Suprapubic skin (tissue), 3 donors: ENCODE measurements around the gene DDX23.

Source experiments
- POLR2A ChIP-seq, 2 donors: fragments of 450-650 bp; IDR thresholded peaks; one replicate each; pipeline ENCODE4 v1.6.1; 2017; ENCODE audit warnings: antibody characterized with exemption in 2 of 2, mild to moderate bottlenecking in 2 of 2, moderate library complexity in 2 of 2
- TF ChIP-seq, protein P1 (sequence below), 2 donors: fragments of 200-600 bp in 1 of 2; fragments of 450-650 bp in 1 of 2; sonication (generic) in 1 of 2; IDR thresholded peaks; one replicate each; pipeline ENCODE4 v1.5.1; 2016 to 2019; ENCODE audit warnings: antibody characterized with exemption in 2 of 2, mild to moderate bottlenecking in 1 of 2, moderate library complexity in 1 of 2

GRCh38 chr12:48894271-48894670, 42.3 kb upstream of the DDX23 start:
- TF ChIP-seq, protein P1, sequence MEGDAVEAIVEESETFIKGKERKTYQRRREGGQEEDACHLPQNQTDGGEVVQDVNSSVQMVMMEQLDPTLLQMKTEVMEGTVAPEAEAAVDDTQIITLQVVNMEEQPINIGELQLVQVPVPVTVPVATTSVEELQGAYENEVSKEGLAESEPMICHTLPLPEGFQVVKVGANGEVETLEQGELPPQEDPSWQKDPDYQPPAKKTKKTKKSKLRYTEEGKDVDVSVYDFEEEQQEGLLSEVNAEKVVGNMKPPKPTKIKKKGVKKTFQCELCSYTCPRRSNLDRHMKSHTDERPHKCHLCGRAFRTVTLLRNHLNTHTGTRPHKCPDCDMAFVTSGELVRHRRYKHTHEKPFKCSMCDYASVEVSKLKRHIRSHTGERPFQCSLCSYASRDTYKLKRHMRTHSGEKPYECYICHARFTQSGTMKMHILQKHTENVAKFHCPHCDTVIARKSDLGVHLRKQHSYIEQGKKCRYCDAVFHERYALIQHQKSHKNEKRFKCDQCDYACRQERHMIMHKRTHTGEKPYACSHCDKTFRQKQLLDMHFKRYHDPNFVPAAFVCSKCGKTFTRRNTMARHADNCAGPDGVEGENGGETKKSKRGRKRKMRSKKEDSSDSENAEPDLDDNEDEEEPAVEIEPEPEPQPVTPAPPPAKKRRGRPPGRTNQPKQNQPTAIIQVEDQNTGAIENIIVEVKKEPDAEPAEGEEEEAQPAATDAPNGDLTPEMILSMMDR (IDR thresholded peaks at IDR 0.05) = no peak
- TF ChIP-seq POLR2A (IDR thresholded peaks at IDR 0.05) = no peak
